IMR-90 (cell line): Measurements from ENCODE around the gene PIP5K1A. TPM values are rescaled to one million over a fixed set of nuclear protein-coding genes. Genes with fewer than 3 reads are reported as not detected.

ENCODE experiments used
- ATAC-seq: fragments of 200-7000 bp; cut with Tn5 transposase; 2 replicates; pipeline ENCODE4 v1.9.1; 2020; ENCODE audit warnings: low read depth, mild to moderate bottlenecking, moderate library complexity
- BruUV-seq: library from RNA; stranded (reverse); fragments of 400-500 nt; replicated peaks from 2 replicates; lab custom pipeline; 2021; lab: Mats Ljungman, UMichigan
- CTCF ChIA-PET: fragments of 300-600 bp; formaldehyde crosslinking; extraction: SDS; loops from one replicate; lab custom pipeline; 2021; ENCODE audit warnings: antibody characterized with exemption; lab: Yijun Ruan, JAX
- POLR2A ChIA-PET: fragments of 300-600 bp; sonication (Branson Sonifier 250); formaldehyde crosslinking; loops from one replicate; lab custom pipeline; 2022; ENCODE audit warnings: antibody characterized with exemption; ENCODE audit not compliant: unreplicated experiment; lab: Charles Lee
- DNase-seq: peaks from one replicate; pipeline ENCODE4 v3.0.0; 2013
- H2AFZ ChIP-seq: replicated peaks from 2 replicates; pipeline ENCODE3; 2013; ENCODE audit warnings: low read length, mild to moderate bottlenecking; ENCODE audit not compliant: poor library complexity
- H2AK5ac ChIP-seq: 2 replicates; pipeline ENCODE4 v1.6.1; 2013; ENCODE audit warnings: low read depth, low read length, inconsistent platforms
- H2AK9ac ChIP-seq: replicated peaks from 2 replicates; pipeline ENCODE3; 2013; ENCODE audit warnings: mild to moderate bottlenecking, low read depth, low read length, moderate library complexity; ENCODE audit not compliant: poor library complexity
- H2BK120ac ChIP-seq: 2 replicates; pipeline ENCODE4 v1.6.1; 2013; ENCODE audit warnings: low read depth, low read length, inconsistent platforms
- H2BK15ac ChIP-seq: 3 replicates; pipeline ENCODE4 v1.6.1; 2013; ENCODE audit warnings: low read depth, low read length, inconsistent platforms
- H2BK20ac ChIP-seq: 2 replicates; pipeline ENCODE4 v1.6.1; 2013; ENCODE audit warnings: low read depth, mild to moderate bottlenecking, inconsistent platforms, low read length, moderate library complexity
- H2BK5ac ChIP-seq: 2 replicates; pipeline ENCODE4 v1.6.1; 2013; ENCODE audit warnings: mild to moderate bottlenecking, low read depth, low read length, inconsistent platforms; ENCODE audit not compliant: poor library complexity, severe bottlenecking
- H3K14ac ChIP-seq: replicated peaks from 2 replicates; pipeline ENCODE4 v1.6.1; 2013; ENCODE audit warnings: low read depth, low read length, inconsistent platforms
- H3K18ac ChIP-seq: 2 replicates; pipeline ENCODE4 v1.6.1; 2013; ENCODE audit warnings: low read depth, low read length, control low read depth
- H3K23ac ChIP-seq: 2 replicates; pipeline ENCODE4 v1.6.1; 2013; ENCODE audit warnings: low read depth, low read length, inconsistent platforms
- H3K27ac ChIP-seq: 2 replicates; pipeline ENCODE4 v1.5.1; 2013; ENCODE audit warnings: mild to moderate bottlenecking, control low read depth, low read length; ENCODE audit not compliant: insufficient read depth
- H3K27me3 ChIP-seq: 2 replicates; pipeline ENCODE4 v1.6.1; 2013; ENCODE audit warnings: low read length; ENCODE audit not compliant: control insufficient read depth, insufficient read depth
- H3K36me3 ChIP-seq: 2 replicates; pipeline ENCODE4 v1.6.1; 2013; ENCODE audit warnings: low read length, mixed read lengths; ENCODE audit not compliant: control insufficient read depth, insufficient read depth
- H3K4ac ChIP-seq: 2 replicates; pipeline ENCODE4 v1.6.1; 2013; ENCODE audit warnings: low read depth, low read length, inconsistent platforms
- H3K4me1 ChIP-seq: 2 replicates; pipeline ENCODE4 v1.6.1; 2013; ENCODE audit warnings: low read length, mixed read lengths; ENCODE audit not compliant: control insufficient read depth, insufficient read depth
- H3K4me2 ChIP-seq: 2 replicates; pipeline ENCODE4 v1.6.1; 2013; ENCODE audit warnings: low read depth, mild to moderate bottlenecking, control low read depth, low read length, moderate library complexity
- H3K4me3 ChIP-seq: 2 replicates; pipeline ENCODE4 v1.5.1; 2013; ENCODE audit warnings: low read depth, mild to moderate bottlenecking, control low read depth, low read length, moderate library complexity; ENCODE audit not compliant: insufficient read depth
- H3K56ac ChIP-seq: 2 replicates; pipeline ENCODE4 v1.6.1; 2013; ENCODE audit warnings: low read length, inconsistent platforms; ENCODE audit not compliant: insufficient read depth; ENCODE audit errors: extremely low read depth
- H3K79me1 ChIP-seq, 2 experiments: 2 replicates each; pipeline ENCODE4 v1.6.1; 2013; ENCODE audit warnings: low read length in 2 of 2, inconsistent platforms in 1 of 2, low read depth in 1 of 2
- H3K9ac ChIP-seq: 2 replicates; pipeline ENCODE4 v1.6.1; 2013; ENCODE audit warnings: low read depth, low read length, control low read depth
- H3K9me1 ChIP-seq: 2 replicates; pipeline ENCODE4 v1.6.1; 2013; ENCODE audit warnings: low read length, inconsistent platforms; ENCODE audit not compliant: insufficient read depth
- H3K9me3 ChIP-seq: 2 replicates; pipeline ENCODE4 v1.6.1; 2013; ENCODE audit warnings: low read length; ENCODE audit not compliant: control insufficient read depth, insufficient read depth
- H4K20me1 ChIP-seq: 2 replicates; pipeline ENCODE4 v1.6.1; 2013; ENCODE audit warnings: low read length, inconsistent platforms; ENCODE audit not compliant: insufficient read depth
- H4K5ac ChIP-seq: 2 replicates; pipeline ENCODE4 v1.6.1; 2013; ENCODE audit warnings: mild to moderate bottlenecking, low read depth, low read length, control low read depth
- H4K8ac ChIP-seq, 2 experiments: 2 replicates each; pipeline ENCODE4 v1.6.1; 2013; ENCODE audit warnings: low read depth in 2 of 2, low read length in 2 of 2, control low read depth in 1 of 2, inconsistent platforms in 1 of 2
- H4K91ac ChIP-seq: 2 replicates; pipeline ENCODE4 v1.6.1; 2013; ENCODE audit warnings: low read depth, low read length, inconsistent platforms; ENCODE audit not compliant: insufficient read depth
- BHLHE40 ChIP-seq: fragments of 150-350 bp; IDR thresholded peaks from 2 replicates; pipeline ENCODE4 v1.6.1; 2016; ENCODE audit warnings: mild to moderate bottlenecking, low read depth, low read length
- CEBPB ChIP-seq: IDR thresholded peaks from 2 replicates; pipeline ENCODE4 v1.6.1; 2012; ENCODE audit warnings: low read depth, low read length, improper control_type of control experiment
- CHD1 ChIP-seq: IDR thresholded peaks from 2 replicates; pipeline ENCODE4 v1.6.1; 2012; ENCODE audit warnings: low read depth, low read length, improper control_type of control experiment
- CTCF ChIP-seq: conservative IDR thresholded peaks from 2 replicates; pipeline ENCODE4 v1.5.1; 2012; ENCODE audit warnings: mild to moderate bottlenecking, low read depth, low read length, improper control_type of control experiment
- ELK1 ChIP-seq: fragments of 150-350 bp; IDR thresholded peaks from 2 replicates; pipeline ENCODE4 v1.6.1; 2016; ENCODE audit warnings: low read depth, mild to moderate bottlenecking, low read length, moderate library complexity, borderline replicate concordance
- FOS ChIP-seq: fragments of 150-350 bp; IDR thresholded peaks from 2 replicates; pipeline ENCODE4 v1.6.1; 2016; ENCODE audit warnings: low read depth, low read length
- MAFK ChIP-seq: IDR thresholded peaks from 2 replicates; pipeline ENCODE4 v1.6.1; 2012; ENCODE audit warnings: low read depth, low read length, improper control_type of control experiment
- MAZ ChIP-seq: IDR thresholded peaks from 2 replicates; pipeline ENCODE4 v1.6.1; 2012; ENCODE audit warnings: low read depth, mild to moderate bottlenecking, low read length, improper control_type of control experiment, moderate library complexity, borderline replicate concordance
- MXI1 ChIP-seq: IDR thresholded peaks from 2 replicates; pipeline ENCODE4 v1.6.1; 2012; ENCODE audit warnings: low read depth, mild to moderate bottlenecking, low read length, moderate library complexity, borderline replicate concordance
- NFE2L2 ChIP-seq: fragments of 150-350 bp; IDR thresholded peaks from 2 replicates; pipeline ENCODE4 v1.6.1; 2016; ENCODE audit warnings: low read depth, mild to moderate bottlenecking, low read length
- POLR2A ChIP-seq: IDR thresholded peaks from 2 replicates; pipeline ENCODE4 v1.6.1; 2012; ENCODE audit warnings: mild to moderate bottlenecking, low read depth, low read length
- RAD21 ChIP-seq: IDR thresholded peaks from 2 replicates; pipeline ENCODE4 v1.6.1; 2012; ENCODE audit warnings: low read length, improper control_type of control experiment
- RCOR1 ChIP-seq: IDR thresholded peaks from 2 replicates; pipeline ENCODE4 v1.6.1; 2012; ENCODE audit warnings: mild to moderate bottlenecking, low read length, improper control_type of control experiment; ENCODE audit not compliant: insufficient replicate concordance
- RFX5 ChIP-seq: IDR thresholded peaks from 2 replicates; pipeline ENCODE4 v1.8.0; 2012; ENCODE audit warnings: low read depth, mild to moderate bottlenecking, low read length, moderate library complexity
- SMC3 ChIP-seq: fragments of 150-350 bp; IDR thresholded peaks from 2 replicates; pipeline ENCODE4 v1.6.1; 2016; ENCODE audit warnings: low read depth, mild to moderate bottlenecking, antibody characterized with exemption, low read length, moderate library complexity
- WGBS, 2 experiments: methylation state at CpG; one replicate each; pipeline versions ENCODE4 v1.1.5 to v1.1.7; 2013; ENCODE audit warnings: missing lambda C conversion rate in 2 of 2; ENCODE audit not compliant: insufficient read length in 1 of 2; ENCODE audit errors: extremely low coverage in 2 of 2; 5-methylcytosine and 5-hydroxymethylcytosine counted together
- dilution Hi-C: fragments of 300-500 bp; cut with HindIII; formaldehyde crosslinking; loops from one replicate; pipeline ENCODE4 v1.14.3; 2018; ENCODE audit warnings: low sequenced_read_pairs; ENCODE audit not compliant: unreplicated experiment
- in situ Hi-C: fragments of 300-500 bp; cut with MboI; formaldehyde crosslinking; loops from 3 replicates; pipeline ENCODE4 v1.14.3; 2019; ENCODE audit warnings: low sequenced_read_pairs, inconsistent platforms, mixed read lengths
- intact Hi-C: fragments of 100-400 bp; cut with micrococcal nuclease; formaldehyde crosslinking; loops from 2 replicates; pipeline ENCODE4 v1.10.0; 2022
- polyA plus RNA-seq, 3 experiments: library from polyadenylated mRNA; depleted of rRNA; stranded (reverse); fragments of >200 nt; gene quantifications; 2 replicates each; pipeline ENCODE4 v1.2.3, GENCODE V29; 2012; ENCODE audit warnings: low replicate concordance in 1 of 3
- total RNA-seq: library from RNA; depleted of rRNA; stranded (reverse); fragments of >200 nt; gene quantifications from 2 replicates; pipeline ENCODE4 v1.2.3, GENCODE V29; 2012
- TF ChIP-seq, protein P1 (sequence below): fragments of 150-350 bp; IDR thresholded peaks from 2 replicates; pipeline ENCODE4 v1.6.1; 2017; ENCODE audit warnings: mild to moderate bottlenecking, antibody characterized with exemption, low read length, low read depth

The PIP5K1A gene
- total and polyA plus RNA-seq, 2 of the 4 experiments (the other 2 are of a cell fraction), result 59.1 to 105 TPM

- Histone ChIP-seq H2BK15ac (no peak overlapping the region), H2AK5ac (no peak overlapping the region), H3K4ac (no peak overlapping the region), H3K56ac (no peak overlapping the region), H3K27me3 (no peaks in the 10 kb centered on the region), H3K4me3 (no peak overlapping the region), H2BK120ac (no peak overlapping the region), H3K4me2 (no peak overlapping the region), H4K20me1 (no peaks in the 10 kb centered on the region), H3K4me1 (no peaks in the 10 kb centered on the region), H2BK5ac (no peak overlapping the region), H3K14ac (no peak overlapping the region), H2BK20ac (no peak overlapping the region), H3K79me1 (0 out of 4 replicates have a peak, but pooled peaks cover 0 to 3% of the 10 kb centered on the region in 2 experiments), H3K9me1 (no peaks in the 10 kb centered on the region), H4K91ac (no peak overlapping the region), H4K5ac (no peak overlapping the region), H3K9me3 (no peaks in the 10 kb centered on the region), H2AFZ (no peak overlapping the region), H3K23ac (no peak overlapping the region), H4K8ac (no peak overlapping the region), H3K36me3 (peaks cover 40% of the 10 kb centered on the region), H3K9ac (no peak overlapping the region), H2AK9ac (no peak overlapping the region), H3K27ac (no peak overlapping the region), H3K18ac (no peak overlapping the region)
- BruUV-seq, result no TSS peak
- WGBS, 2 experiments, result no CpG with 5 or more reads among the region's 6 CpGs
- in situ Hi-C loops, result loop anchor here (5.0 kb wide), 1 partner anchor 60 kb away; no protein-coding TSS in a partner anchor
- DNase-seq, result no peak
- ATAC-seq, result no peak
- dilution Hi-C loops, result no loop called here
- ChIA-PET POLR2A (no interaction called here), CTCF (interaction anchor here (1.8 to 2.5 kb wide), 2 partner anchors 57 kb away, joined by 6 to 16 read pairs; no protein-coding TSS in a partner anchor)
- intact Hi-C loops, result loop anchor here (2.0 kb wide), 1 partner anchor 132 kb away; no protein-coding TSS in a partner anchor
- TF ChIP-seq RCOR1 (no peak), MAZ (no peak), CTCF (no peak), CHD1 (no peak), RAD21 (no peak), MAFK (no peak), FOS (no peak), BHLHE40 (no peak), ELK1 (no peak), MXI1 (no peak), SMC3 (no peak), POLR2A (no peak), CEBPB (no peak), RFX5 (no peak), NFE2L2 (no peak)
- TF ChIP-seq, protein P1, sequence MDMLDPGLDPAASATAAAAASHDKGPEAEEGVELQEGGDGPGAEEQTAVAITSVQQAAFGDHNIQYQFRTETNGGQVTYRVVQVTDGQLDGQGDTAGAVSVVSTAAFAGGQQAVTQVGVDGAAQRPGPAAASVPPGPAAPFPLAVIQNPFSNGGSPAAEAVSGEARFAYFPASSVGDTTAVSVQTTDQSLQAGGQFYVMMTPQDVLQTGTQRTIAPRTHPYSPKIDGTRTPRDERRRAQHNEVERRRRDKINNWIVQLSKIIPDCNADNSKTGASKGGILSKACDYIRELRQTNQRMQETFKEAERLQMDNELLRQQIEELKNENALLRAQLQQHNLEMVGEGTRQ, result no peak
Observed at GRCh38 chr1:151157067-151157531, 41.3 kb upstream of the PIP5K1A start.
